ENCODE data around the gene ZNF711. TPM values are rescaled to one million over a fixed set of nuclear protein-coding genes. Genes with fewer than 3 reads are reported as not detected.

ZNF711 gene
- total RNA-seq, 2 experiments from 2014 or later = 1.3 to 1.5 TPM

Other genes starting within 250 kb of the ZNF711 start
- 10 to 100 TPM; 22.0 to 22.2 TPM for gene APOOL, start 240.1 kb upstream of the ZNF711 start, total RNA-seq
- not detected for gene SATL1, start 212 bp upstream of the ZNF711 start, total RNA-seq
- not detected for gene POF1B, start 135.7 kb downstream of the ZNF711 start, total RNA-seq